Bronchial epithelial cell (primary cell): ENCODE data around the gene CMBL. TPM values are rescaled to one million over a fixed set of nuclear protein-coding genes. Genes with fewer than 3 reads are reported as not detected.

Experiments
- DNase-seq: peaks from one replicate; pipeline ENCODE4 v3.0.0-alpha.2; 2010; ENCODE audit warnings: low read depth
- FAIRE-seq: peaks from 2 replicates; lab custom pipeline; 2011; peaks lifted over from hg19 to GRCh38; lab: Jason Lieb, UNC
- H3K27me3 ChIP-seq: 2 replicates; pipeline ENCODE4 v1.5.1; 2011; ENCODE audit warnings: low read length; ENCODE audit not compliant: control insufficient read depth, insufficient read depth
- H3K36me3 ChIP-seq: 2 replicates; pipeline ENCODE4 v1.5.1; 2011; ENCODE audit warnings: low read length; ENCODE audit not compliant: control insufficient read depth, insufficient read depth
- H3K4me3 ChIP-seq: 2 replicates; pipeline ENCODE4 v1.5.1; 2011; ENCODE audit warnings: mild to moderate bottlenecking, low read depth, low read length, control low read depth
- CTCF ChIP-seq: IDR thresholded peaks from 2 replicates; pipeline ENCODE4 v1.5.1; 2011; ENCODE audit warnings: mild to moderate bottlenecking, moderate library complexity, low read length, control low read depth, inconsistent platforms; ENCODE audit not compliant: insufficient read depth, severe bottlenecking
- total RNA-seq: library from RNA; depleted of rRNA; stranded (reverse); fragments of >200 nt; gene quantifications from 2 replicates; pipeline ENCODE4 v1.2.1, GENCODE V29; 2014

Gene CMBL
- total RNA-seq, 1 donor from 2014 or later, result 6.1 TPM

DNA sequence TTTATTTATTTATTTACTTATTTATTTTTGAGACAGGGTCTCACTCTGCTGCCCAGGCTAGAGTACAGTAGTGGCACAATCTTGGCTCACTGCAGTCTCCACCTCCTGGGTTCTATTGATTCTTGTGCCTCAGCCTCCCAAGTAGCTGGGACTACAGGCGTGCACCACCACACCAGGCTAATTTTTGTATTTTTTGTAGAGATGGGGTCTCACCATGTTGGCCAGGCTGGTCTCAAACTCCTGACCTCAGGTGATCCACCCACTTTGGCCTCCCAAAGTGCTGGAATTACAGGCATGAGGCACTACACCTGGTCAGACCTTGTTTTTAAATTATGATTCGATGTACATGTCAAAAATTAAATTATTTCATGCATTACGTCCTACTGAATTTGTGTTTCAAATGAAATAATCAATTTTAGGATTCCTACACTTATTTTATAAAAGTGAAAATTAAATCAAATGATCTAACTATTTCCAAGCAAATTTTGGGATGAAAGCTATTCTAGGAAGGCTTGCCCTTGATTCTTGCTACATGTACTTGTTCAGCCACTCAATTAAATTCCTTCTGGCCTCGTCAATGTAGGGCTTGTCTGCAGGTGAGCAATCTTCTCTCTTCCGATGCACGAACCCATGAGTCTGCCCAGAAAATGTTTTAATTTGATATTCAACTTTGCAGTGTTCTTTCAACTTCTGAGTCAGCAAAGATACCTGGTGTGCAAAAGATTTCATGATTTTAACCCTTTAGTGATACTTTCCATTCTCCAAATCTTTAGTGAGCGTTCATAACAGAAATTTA lies 27.6 kb downstream of the CMBL start:
- H3K4me3 ChIP-seq, result no peak overlapping the region
- peak; percentile 34 for DNase-seq
- FAIRE-seq, result no peak
- no peak for TF ChIP-seq CTCF
- no peaks in the 10 kb centered on the region for H3K36me3 ChIP-seq
- no peaks in the 10 kb centered on the region for H3K27me3 ChIP-seq

GRCh38 chr5:10279328-10279727 lies 28.4 kb downstream of the CMBL start:
- no peaks in the 10 kb centered on the region for H3K27me3 ChIP-seq
- FAIRE-seq (no peak), DNase-seq (no peak)
- TF ChIP-seq CTCF, result no peak
- no peaks in the 10 kb centered on the region for H3K36me3 ChIP-seq
- no peak overlapping the region for H3K4me3 ChIP-seq

GRCh38 chr5:10278658-10279279 lies 28.9 kb downstream of the CMBL start:
- no peak for TF ChIP-seq CTCF
- DNase-seq (no peak), FAIRE-seq (no peak)
- no peaks in the 10 kb centered on the region for H3K27me3 ChIP-seq
- no peaks in the 10 kb centered on the region for H3K36me3 ChIP-seq
- H3K4me3 ChIP-seq, result no peak overlapping the region

GRCh38 chr5:10277773-10278630 lies 29.7 kb downstream of the CMBL start:
- no peaks in the 10 kb centered on the region for H3K27me3 ChIP-seq
- FAIRE-seq (no peak), DNase-seq (no peak)
- no peaks in the 10 kb centered on the region for H3K36me3 ChIP-seq
- no peak overlapping the region for H3K4me3 ChIP-seq
- TF ChIP-seq CTCF, result no peak

DNA sequence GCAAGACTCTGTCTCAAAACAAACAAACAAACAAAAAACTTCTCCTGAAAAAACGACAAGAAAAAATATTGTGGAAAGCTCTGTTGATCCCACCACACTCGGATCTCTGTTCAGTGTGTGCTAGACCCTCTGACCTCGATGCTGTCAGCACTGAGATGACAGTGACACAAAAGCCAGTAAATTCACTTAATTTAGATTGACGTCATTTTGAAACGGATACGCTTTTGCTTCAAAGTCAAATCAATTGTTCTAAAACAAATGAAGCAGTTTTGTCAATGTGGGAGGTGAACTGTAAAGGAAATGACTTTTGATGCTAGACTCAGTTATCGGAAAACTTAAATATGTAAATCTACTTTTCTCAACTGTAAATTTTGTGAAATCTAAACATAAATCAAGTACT lies 31.0 kb downstream of the CMBL start:
- no peak for FAIRE-seq
- Histone ChIP-seq H3K36me3 (no peaks in the 10 kb centered on the region), H3K4me3 (no peak overlapping the region), H3K27me3 (no peaks in the 10 kb centered on the region)
- TF ChIP-seq CTCF, result no peak
- no peak for DNase-seq
